NK-92 (cell line): ENCODE results near the gene MACROD2.
"Not testable (repeated sequence)": the region's sequence is repeated elsewhere in the genome, so short reads cannot be mapped to it uniquely, and the experiment has no call there.

ENCODE experiments used
- DNase-seq: peaks from one replicate; lab custom pipeline; 2025; ENCODE audit not compliant: unreplicated experiment; lab: John Stamatoyannopoulos, UW

The MACROD2 gene

DNA sequence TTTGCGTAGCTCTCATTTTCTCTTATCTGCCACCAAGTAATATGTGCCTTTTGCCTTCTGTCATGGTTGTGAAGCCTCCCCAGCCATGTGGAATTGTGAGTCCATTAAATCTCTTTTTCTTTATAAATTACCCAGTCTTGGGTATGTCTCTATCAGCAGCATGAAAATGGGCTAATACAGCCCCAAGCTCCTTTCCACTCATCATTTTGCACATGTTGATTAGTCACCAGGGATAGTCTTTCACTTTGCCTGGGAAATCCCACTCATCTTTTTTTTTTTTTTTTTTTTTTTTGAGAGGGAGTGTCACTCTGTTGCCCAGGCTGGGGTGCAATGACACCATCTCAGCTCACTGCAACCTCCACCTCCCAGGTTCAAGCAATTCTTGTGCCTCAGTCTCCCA is 1541.9 kb downstream of the MACROD2 start:
- not testable (repeated sequence) for DNase-seq

DNA sequence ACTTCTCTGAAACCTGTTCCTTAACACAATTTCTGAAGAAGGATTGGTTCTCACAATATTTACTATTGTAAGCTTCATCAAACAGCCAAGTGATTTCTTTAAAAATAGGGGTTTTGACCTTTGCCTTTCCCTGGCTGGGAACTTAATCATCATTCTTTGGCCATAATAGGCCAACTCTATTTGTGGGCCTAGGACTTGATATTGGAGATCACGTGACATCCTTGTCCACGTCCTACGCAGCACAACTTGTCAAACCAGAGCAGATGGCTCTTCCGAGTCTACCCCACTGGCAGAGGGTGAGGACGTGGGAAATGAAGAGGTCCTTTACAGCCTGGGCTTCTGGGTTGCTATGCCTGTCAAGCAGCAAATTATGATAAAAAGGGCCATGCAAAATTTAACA is 1547.3 kb downstream of the MACROD2 start:
- no peak for DNase-seq

DNA sequence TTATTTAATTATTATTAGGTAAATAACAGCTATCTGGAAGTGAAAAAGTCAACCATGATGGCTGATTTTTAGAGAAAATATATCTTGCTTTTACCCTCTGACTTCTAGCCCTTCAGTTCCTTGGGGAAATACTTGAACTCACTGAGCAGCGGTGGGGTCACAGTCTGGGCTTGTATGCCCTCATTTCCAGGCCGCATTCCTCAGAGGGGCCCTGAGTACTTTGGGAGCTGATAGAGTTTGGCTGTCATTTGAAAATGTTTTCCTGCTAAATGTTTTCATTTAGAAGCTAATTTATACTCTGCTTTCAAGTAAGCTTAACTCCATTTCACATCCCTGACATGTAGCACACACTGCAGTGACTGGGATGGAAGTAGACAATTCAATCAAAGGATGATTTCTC is 1549.4 kb downstream of the MACROD2 start:
- DNase-seq = no peak

DNA sequence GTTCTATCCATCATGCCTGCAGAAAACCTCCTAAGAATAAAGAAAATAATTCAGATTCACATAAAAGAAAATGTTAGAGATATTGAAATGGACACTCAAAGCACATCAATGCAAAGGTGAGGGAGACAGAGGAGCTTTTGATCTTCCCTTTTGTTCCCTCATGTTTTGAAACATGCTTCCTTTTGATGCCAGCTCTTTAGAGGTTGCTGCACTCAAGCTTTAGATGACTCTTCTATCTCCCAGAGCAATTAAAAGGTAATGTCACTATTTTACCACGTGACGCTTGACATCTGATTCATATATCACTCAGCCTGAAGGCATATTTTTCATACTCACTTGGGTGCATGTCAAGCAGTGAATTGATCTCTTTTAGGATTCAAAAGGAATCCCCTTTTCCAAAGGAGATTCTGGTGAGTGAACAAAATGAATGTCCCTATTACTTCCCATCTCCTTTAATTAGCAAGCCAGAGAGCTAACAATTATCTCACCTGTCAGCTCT is 1551.3 kb downstream of the MACROD2 start:
- DNase-seq = no peak

DNA sequence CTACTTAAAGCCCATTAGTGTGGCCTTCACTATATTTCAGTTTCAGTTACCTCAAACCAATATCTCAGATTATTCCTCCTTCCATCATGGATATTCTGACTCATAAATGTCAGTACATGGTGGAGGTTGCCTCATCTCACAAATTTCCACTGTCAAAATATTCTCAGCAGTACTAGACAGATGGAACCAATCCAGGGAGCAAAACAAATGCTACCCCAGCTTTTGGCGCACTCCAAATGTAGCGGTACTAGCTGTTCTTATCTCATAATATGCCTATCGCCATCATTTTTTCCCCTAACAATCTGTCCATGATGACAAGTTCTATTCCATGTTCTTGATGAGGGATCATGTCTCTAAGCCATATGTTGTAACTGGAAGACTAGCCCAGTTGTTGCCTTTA is 1551.8 kb downstream of the MACROD2 start:
- DNase-seq = no peak

DNA sequence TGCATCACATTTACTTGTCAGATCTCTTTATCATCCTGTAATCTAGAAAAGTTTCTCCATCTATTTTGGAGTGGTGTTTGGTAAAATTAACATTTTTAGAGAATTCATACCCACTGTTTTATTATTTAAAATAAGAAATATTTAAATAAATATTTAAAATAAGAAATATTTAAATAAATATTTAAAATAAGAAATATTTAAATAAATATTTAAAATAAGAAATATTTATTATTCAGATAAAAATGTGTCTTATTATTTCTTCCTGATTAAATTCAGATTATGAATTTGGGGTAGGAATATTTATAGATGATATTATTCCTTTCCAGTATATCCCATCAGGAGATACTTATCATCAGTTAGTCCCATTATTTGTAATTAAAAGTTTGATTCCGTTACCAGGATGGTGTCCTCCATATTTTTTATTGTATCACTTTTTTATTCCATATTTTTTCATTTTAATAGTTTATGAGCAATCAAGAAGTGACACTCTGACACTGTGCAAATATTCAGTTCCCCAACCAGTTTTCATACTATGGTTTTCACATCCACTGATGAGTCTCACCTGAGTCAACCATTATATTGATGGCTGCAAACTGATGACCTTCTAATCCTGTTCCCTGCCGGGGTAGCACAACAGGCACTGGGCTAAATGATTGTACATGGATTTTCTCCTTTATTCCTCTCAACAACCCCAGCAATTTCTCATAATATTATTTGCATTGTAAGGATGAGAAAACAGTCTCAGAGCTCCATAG is 1555.0 kb downstream of the MACROD2 start:
- no peak for DNase-seq

DNA sequence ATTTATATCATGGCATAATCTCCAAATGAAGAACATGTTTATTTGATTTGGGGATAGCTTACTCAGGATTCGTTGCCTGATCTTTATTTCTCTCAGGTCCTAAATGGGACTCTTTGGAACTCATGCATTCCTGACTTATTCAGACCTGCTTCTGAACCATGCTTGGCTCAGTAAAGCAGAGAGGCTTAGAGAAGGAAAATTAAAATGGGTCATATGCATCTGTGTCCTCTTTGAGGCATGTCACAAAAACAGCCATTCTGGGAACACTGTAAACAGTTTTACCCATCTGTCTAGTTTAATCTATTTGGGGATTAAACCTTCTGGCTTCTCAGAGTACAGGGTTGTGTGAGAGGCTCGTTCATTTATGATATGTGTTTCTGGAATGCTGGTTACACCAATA is 1560.6 kb downstream of the MACROD2 start:
- no peak for DNase-seq

DNA sequence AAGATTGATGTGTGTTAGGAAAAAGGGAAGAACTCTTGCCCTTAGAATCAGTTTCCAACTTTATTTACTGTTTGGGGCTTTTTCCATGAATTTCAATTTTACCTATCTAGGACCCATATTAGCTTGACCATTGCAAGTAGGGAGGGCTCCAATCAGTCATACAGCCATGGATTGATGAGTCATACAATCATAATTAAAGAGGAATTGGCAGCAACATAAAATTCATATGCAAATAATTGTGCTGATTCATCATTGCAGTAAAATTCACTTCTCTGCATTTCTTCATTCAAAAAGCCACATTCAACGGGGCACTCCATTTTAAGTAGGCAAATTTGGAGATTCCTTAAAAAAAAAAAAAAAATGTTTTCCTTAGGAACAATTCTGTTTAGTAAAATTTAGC is 1561.6 kb downstream of the MACROD2 start:
- no peak for DNase-seq

DNA sequence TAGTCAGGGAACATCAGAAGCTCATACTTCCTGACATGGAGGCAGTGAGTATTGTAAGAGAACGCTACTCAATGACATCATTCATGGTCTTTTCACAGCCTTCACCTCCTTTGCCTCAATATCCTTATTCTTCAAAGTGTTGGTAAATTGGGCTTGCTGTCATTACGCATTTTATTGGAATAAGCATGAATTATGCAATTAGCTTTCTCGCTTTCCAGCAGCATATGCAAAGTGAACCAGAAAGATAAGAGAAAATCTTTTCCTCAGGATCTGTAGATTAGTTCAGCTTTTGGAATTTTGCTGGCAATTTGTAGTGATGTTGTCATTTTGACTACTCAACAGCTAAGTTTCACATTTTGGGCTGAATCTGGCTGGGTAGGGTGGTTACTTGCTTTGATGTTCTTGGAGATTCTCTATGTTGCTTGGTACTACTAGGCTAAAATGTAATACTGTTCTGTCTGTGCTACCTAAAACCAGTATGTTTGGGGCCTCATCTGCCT is 1565.8 kb downstream of the MACROD2 start:
- DNase-seq = no peak

DNA sequence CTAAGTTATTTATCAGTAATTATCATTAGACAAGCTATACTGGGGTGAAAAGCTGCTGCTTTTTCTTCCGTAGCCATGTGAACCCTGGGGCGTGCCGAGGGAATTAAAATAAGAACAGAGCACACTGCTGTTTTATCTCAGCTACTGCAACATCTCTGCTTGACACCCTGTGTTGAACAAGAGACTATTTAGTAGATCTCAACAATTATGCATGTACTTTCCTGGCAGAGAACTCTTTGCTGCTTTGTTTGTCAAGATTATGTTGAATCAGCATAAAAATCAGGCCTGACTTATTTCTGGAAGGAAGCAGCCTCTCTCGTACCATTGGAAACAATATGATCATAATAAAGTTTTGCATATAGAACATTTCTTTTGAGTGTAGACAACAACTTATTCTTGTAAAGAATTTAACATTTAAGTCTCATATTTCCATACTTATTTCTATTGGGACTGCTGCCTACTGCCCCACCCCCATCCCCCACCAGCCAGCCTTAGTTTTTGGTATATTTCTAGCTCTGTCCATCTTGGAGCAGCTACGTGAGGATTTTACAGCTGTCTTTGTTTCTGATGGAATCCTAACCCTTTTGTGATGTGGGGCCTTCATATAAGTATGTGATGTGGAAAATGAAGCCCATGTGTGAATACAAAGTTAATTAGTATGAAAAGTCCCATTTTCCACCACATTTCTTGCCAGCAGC is 1566.5 kb downstream of the MACROD2 start:
- no peak for DNase-seq

DNA sequence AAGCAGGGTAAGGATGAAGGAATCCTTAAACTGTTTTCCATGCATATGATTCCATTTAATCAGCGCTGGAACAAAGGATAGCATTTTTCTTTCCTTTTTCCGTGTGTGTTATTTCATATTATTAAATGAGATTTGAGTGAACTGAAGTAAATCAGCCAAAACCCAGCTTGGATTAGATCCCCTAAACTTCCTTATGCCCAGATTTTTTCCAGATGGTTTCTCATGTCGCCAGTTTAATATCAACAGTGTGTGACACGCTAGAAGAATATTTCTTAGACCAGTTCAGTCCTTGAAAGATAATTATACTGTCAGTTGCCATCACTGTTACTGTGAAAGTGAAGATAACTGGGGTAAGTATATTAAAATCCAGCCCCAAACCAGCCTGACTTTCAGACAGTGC is 1568.5 kb downstream of the MACROD2 start:
- DNase-seq = no peak

DNA sequence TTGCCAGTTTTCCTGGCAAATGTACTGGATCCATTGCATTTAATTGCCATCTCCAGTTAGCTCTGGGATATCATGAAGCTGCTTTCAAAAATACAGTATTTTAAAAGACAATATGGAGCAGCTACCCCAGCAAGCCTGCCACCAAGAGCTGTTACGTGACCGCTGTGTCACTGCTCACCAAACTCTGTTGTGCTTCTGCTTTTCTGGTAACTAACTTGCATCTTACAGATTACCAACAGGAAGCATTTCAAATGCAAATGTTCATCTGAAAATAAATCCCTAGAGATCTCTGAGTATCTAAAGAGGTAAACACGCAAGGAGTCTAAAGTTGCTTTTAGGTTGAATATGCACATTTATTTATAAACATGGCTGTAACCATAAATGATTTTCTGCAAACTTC is 1569.7 kb downstream of the MACROD2 start:
- DNase-seq = no peak

DNA sequence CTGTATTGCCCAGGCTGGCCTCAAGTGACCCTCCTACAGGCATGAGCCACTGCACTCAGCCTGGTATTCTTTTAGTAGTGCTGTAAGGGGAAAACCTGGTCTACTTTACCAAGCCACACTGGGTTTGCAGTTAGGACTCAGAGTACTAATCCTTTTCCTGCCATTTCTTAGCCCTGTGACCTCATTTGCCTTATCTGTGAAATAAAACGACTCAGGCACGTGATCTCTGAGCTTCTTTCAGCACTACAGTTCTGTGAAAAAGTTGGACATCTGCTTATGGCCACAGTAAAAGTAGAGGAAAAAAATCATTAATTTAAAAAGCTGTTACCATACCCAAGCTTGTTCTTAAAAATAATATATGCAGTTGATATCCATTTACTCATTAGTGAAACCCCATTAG is 1570.5 kb downstream of the MACROD2 start:
- DNase-seq = no peak

DNA sequence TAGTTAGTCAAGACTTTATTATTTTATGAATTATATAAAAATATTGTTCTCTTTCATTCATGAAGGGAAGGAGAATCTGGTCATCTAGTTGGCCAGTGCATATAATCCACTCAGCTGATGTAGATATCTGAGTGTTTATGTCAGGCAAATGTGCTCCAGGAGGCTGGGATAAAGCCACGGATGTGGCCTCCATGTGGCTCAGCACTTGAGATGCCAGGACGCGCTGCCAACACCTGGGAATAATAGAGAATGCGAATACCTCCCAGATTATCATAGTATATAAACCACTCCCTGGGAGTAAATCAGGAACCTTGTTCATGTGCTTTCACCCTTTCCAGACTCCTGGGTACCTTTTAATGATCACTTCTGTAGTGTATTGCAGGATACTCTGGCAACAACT is 1571.9 kb downstream of the MACROD2 start:
- DNase-seq = no peak

DNA sequence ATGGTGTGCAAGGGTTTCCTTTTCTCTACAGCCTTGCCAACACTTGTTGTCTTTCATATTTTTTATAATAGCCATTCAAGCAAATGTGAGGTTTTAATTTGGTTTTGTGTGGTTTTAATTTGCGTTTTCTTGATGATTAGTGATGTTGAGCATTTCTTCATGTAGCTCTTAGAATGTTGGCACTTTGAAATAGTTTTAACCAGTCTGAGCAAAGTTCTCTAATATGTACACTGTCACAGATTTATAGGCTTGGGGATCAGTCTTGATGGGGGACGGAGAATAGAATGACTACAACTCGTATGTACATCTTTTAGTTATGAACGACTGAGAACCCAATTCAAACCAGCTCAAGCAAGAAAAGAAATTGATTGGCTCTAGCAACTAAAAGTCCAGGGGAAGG is 1574.8 kb downstream of the MACROD2 start:
- no peak for DNase-seq

DNA sequence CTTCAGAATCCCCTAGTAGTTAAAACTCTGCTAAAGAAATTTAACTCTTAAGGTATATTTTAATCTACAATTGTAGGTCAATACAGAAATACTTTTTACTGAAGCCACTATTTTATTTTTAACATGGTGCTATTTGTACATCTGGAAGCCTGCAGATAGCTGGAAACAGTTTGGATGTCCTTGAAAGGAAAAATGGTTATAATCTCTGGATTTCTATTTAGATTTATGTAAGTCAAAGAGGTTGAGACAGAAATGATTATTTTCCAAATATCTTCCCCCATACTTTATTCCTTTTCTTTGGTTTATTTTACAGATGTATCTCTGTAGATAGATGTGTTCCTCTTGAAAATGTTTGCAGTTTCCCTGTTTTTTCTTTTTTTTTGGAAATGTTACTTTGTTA is 1575.7 kb downstream of the MACROD2 start:
- DNase-seq = no peak

DNA sequence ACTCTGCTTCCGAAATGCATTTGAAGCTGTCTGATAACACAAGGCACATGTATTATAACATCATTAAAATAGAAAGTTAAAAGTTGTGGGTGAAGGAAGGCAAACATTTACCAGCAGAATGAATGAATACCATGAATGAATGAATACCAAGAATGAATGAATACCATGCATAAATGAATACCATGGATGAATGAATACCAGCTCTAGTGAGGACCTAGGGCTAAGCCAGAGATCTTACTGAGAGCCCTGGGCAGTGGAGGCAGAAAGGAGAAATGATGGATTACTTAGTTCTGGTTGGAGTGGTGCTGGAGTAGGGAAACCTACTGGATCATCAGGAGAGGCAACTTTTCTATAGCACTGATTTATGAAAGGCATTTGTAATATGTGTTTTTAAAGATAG is 1579.9 kb downstream of the MACROD2 start:
- no peak for DNase-seq

DNA sequence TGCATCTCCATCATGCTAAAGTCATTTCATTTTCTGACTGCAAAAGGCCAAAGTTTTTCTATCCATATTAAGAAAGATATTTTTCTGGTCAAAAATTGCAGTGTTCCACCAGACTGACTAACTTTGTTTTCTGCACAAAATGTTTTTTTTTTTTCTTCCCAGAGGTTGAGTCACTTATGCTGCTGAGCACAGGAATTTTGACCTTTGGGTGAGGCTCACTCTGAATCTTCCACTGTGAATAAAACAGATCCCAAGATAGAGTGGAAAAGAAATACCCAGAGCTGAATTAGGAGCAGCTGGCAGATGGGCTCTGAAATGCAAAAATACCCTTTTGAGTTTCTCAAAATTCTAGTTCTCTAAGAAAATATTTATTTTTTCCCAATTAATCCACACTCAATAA is 1581.1 kb downstream of the MACROD2 start:
- no peak for DNase-seq

DNA sequence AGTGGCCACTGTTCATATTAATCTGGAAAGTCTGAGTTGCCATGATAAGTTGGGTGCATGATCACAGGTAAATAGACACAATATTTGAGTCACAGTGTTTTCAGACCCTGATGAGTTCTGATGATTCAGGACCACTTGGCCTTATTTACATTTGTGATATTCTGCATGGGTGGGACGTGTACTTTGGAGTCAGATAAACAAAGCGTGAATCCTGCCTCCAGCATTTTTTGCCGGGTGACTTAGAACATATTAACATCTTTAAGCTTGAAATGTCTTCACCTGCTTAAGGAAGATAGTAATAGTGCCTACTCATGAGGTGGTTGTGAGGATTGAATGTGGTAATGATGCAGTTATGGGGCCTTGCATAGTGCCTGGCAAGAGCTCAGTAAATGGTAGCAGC is 1582.8 kb downstream of the MACROD2 start:
- DNase-seq = no peak

DNA sequence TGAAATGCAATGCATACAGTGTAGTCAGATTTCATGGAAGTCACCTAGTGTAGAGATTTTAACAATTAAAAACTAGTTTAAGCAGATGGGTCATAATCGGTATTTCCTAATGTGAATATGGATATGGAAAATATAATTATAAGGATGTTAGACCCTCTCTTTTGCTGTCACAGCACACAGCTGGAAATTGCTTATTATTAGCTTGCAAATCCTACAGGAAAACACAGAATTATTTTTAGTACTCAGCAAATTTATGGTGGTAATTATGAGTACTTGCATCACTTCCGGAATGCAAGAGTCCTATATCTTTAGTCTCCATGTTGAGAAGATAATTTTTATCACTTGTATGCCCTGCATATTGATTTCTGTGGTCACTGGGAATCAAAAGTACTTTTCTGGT is 1584.4 kb downstream of the MACROD2 start:
- no peak for DNase-seq

DNA sequence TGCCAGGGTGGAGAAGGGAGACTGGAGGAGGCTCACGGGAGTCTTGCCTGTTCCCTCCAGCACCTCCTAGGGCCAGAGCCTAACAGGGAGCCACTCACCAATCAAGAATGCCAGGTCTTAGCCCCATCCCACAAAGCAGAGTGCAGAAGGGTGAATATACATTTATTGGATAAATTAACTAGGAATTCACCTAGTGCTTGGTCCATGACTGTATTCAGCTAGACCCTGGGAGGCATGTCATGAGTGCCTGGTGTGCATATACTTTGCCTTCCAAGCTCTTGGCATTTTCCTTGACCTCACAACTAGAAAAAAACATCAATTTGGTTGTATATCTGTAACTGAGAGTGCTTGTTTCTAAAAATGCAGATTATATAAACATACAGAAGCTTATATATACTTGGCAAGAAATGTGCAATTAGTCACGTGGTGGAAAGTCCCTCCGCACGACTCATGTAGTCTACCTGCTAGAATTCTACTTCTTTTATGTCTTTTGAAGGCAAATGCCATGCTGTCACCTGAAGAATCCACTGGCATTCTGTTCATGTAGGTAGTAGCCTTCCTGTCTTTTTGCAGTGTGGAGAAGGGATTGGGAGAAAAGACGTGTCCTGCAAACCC is 1586.9 kb downstream of the MACROD2 start:
- DNase-seq = no peak

DNA sequence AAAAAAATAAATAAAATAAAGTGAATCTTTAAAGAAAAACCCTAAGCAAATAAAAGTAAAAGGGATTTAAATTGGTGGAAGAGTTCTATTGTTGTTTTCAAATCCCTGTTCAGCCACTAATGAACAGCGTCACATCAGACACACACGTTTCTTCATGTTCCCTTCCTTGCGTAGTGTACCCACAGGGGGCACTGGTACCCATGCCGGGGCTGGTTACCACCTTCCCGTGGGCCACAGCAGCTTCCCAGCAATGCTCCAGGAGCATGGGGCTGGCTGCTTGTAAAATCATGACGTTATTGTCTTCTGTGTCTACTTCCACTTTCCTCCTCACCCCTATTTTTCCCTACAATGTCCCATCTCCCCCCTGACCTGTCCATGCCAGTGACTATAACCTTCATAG is 1589.2 kb downstream of the MACROD2 start:
- no peak for DNase-seq
